CD8-positive, alpha-beta memory T cell (primary cell): ENCODE measurements around the gene KCTD12. TPM values are rescaled to one million over a fixed set of nuclear protein-coding genes. Genes with fewer than 3 reads are reported as not detected.

Source experiments
- CTCF ChIA-PET: fragments of 350-600 bp; sonication (Branson Sonifier 250); formaldehyde crosslinking; loops from one replicate; lab custom pipeline; 2021; ENCODE audit warnings: antibody characterized with exemption; lab: Charles Lee
- POLR2A ChIA-PET: fragments of 350-600 bp; sonication (Branson Sonifier 250); formaldehyde crosslinking; loops from one replicate; lab custom pipeline; 2021; ENCODE audit warnings: antibody characterized with exemption; lab: Charles Lee
- DNase-seq, 5 donors: peaks; one replicate each; pipeline versions ENCODE4 v3.0.0 to v3.0.0-alpha.2; 2020 to 2022; ENCODE audit warnings: mixed read lengths in 1 of 5
- H3K27ac ChIP-seq: one replicate; pipeline ENCODE4 v1.7.0; 2013; ENCODE audit warnings: low read depth, mild to moderate bottlenecking, low read length, moderate library complexity
- H3K27me3 ChIP-seq: 2 replicates; pipeline ENCODE4 v1.7.0; 2013; ENCODE audit warnings: low read length, mild to moderate bottlenecking; ENCODE audit not compliant: insufficient read depth, poor library complexity, severe bottlenecking
- H3K36me3 ChIP-seq: 2 replicates; pipeline ENCODE4 v1.7.0; 2013; ENCODE audit warnings: mild to moderate bottlenecking, low read length, moderate library complexity; ENCODE audit not compliant: insufficient read depth
- H3K4me1 ChIP-seq: 2 replicates; pipeline ENCODE4 v1.7.0; 2013; ENCODE audit warnings: mild to moderate bottlenecking, low read length, moderate library complexity; ENCODE audit not compliant: insufficient read depth
- H3K4me3 ChIP-seq: 2 replicates; pipeline ENCODE4 v1.7.0; 2013; ENCODE audit warnings: mild to moderate bottlenecking, low read length
- H3K9me3 ChIP-seq: 2 replicates; pipeline ENCODE4 v1.7.0; 2013; ENCODE audit warnings: mild to moderate bottlenecking, low read length
- H3K27ac Mint-ChIP-seq, 8 donors: one replicate each; pipeline ENCODE4 v1.8.0; 2020 to 2021; ENCODE audit warnings: mixed read lengths in 8 of 8, mild to moderate bottlenecking in 6 of 8, inconsistent platforms in 3 of 8, moderate library complexity in 3 of 8
- H3K27me3 Mint-ChIP-seq, 2 donors: one replicate each; pipeline ENCODE4 v1.8.0; 2020 to 2021; ENCODE audit warnings: mixed read lengths in 2 of 2, mild to moderate bottlenecking in 1 of 2, moderate library complexity in 1 of 2
- H3K36me3 Mint-ChIP-seq, 3 donors: one replicate each; pipeline ENCODE4 v1.8.0; 2020 to 2021; ENCODE audit warnings: mixed read lengths in 3 of 3, inconsistent platforms in 1 of 3, mild to moderate bottlenecking in 1 of 3
- H3K4me1 Mint-ChIP-seq, 3 donors: one replicate each; pipeline ENCODE4 v1.8.0; 2020 to 2021; ENCODE audit warnings: mixed read lengths in 3 of 3, inconsistent platforms in 1 of 3, mild to moderate bottlenecking in 1 of 3
- H3K4me3 Mint-ChIP-seq, 7 donors: one replicate each; pipeline ENCODE4 v1.8.0; 2020 to 2021; ENCODE audit warnings: mixed read lengths in 7 of 7, mild to moderate bottlenecking in 6 of 7, moderate library complexity in 4 of 7, inconsistent platforms in 2 of 7
- H3K9me3 Mint-ChIP-seq, 5 donors: one replicate each; pipeline ENCODE4 v1.8.0; 2020 to 2022; ENCODE audit warnings: mixed read lengths in 5 of 5, mild to moderate bottlenecking in 3 of 5, moderate library complexity in 2 of 5, inconsistent platforms in 1 of 5
- polyA plus RNA-seq: library from polyadenylated mRNA; unstranded; fragments of 300-500 nt; fragmentation: Illumina TruSeq; gene quantifications from one replicate; pipeline ENCODE4 v1.2.3, GENCODE V29; 2021
- total RNA-seq, 2 experiments: library from RNA; stranded (reverse); gene quantifications; one replicate each; pipeline ENCODE4 v1.2.3, GENCODE V29; 2021

KCTD12 gene
- total and polyA plus RNA-seq, 3 experiments from 2014 or later = 0.07 to 5.8 (median 5.1) TPM

GRCh38 chr13:76865109-76865508, 21.1 kb downstream of the KCTD12 start:
- H3K4me1 ChIP-seq = no peaks in the 10 kb centered on the region
- no peaks in the 10 kb centered on the region for H3K4me1 Mint-ChIP-seq
- no peak overlapping the region for H3K27ac ChIP-seq
- H3K36me3 Mint-ChIP-seq = no peaks in the 10 kb centered on the region
- no peaks in the 10 kb centered on the region for H3K9me3 ChIP-seq
- H3K27me3 ChIP-seq = no peaks in the 10 kb centered on the region
- no peaks in the 10 kb centered on the region for H3K36me3 ChIP-seq
- peaks cover 11 to 48% of the 10 kb centered on the region in 2 donors for H3K27me3 Mint-ChIP-seq
- no peak overlapping the region for H3K27ac Mint-ChIP-seq
- ChIA-PET POLR2A (no interaction called here), CTCF (no interaction called here)
- H3K4me3 Mint-ChIP-seq = no peak overlapping the region
- no peak for DNase-seq
- peaks cover 0 to under 1% (median 0%) of the 10 kb centered on the region in 5 donors for H3K9me3 Mint-ChIP-seq
- no peak overlapping the region for H3K4me3 ChIP-seq

- H3K36me3 Mint-ChIP-seq = no peaks in the 10 kb centered on the region
- H3K4me3 Mint-ChIP-seq = no peak overlapping the region
- no peak for DNase-seq
- no peak overlapping the region for H3K27ac Mint-ChIP-seq
- H3K9me3 Mint-ChIP-seq = peaks cover 0 to 4% (median 0%) of the 10 kb centered on the region in 5 donors
- H3K27ac ChIP-seq = no peak overlapping the region
- H3K27me3 Mint-ChIP-seq = peaks cover 2 to 41% of the 10 kb centered on the region in 2 donors
- no peak overlapping the region for H3K4me3 ChIP-seq
- H3K36me3 ChIP-seq = no peaks in the 10 kb centered on the region
- no peaks in the 10 kb centered on the region for H3K9me3 ChIP-seq
- ChIA-PET POLR2A (no interaction called here), CTCF (no interaction called here)
- no peaks in the 10 kb centered on the region for H3K27me3 ChIP-seq
- H3K4me1 Mint-ChIP-seq = no peaks in the 10 kb centered on the region
- H3K4me1 ChIP-seq = no peaks in the 10 kb centered on the region
Measured at GRCh38 chr13:76864259-76864658, 21.9 kb downstream of the KCTD12 start.

- Histone ChIP-seq H3K27ac (no peak overlapping the region), H3K36me3 (no peaks in the 10 kb centered on the region), H3K27me3 (no peaks in the 10 kb centered on the region), H3K4me1 (no peaks in the 10 kb centered on the region), H3K9me3 (no peaks in the 10 kb centered on the region), H3K4me3 (no peak overlapping the region)
- H3K27ac Mint-ChIP-seq = no peak overlapping the region
- peaks cover 0 to 4% (median 0%) of the 10 kb centered on the region in 5 donors for H3K9me3 Mint-ChIP-seq
- no peak for DNase-seq
- H3K4me3 Mint-ChIP-seq = no peak overlapping the region
- POLR2A ChIA-PET = no interaction called here
- CTCF ChIA-PET = no interaction called here
- peaks cover 0 to 36% of the 10 kb centered on the region in 2 donors for H3K27me3 Mint-ChIP-seq
- no peaks in the 10 kb centered on the region for H3K36me3 Mint-ChIP-seq
- H3K4me1 Mint-ChIP-seq = no peaks in the 10 kb centered on the region
Measured at GRCh38 chr13:76863022-76863421, 23.2 kb downstream of the KCTD12 start.

GRCh38 chr13:76861859-76862258, 24.3 kb downstream of the KCTD12 start:
- Histone ChIP-seq H3K4me3 (no peak overlapping the region), H3K27ac (no peak overlapping the region), H3K36me3 (no peaks in the 10 kb centered on the region), H3K9me3 (no peaks in the 10 kb centered on the region), H3K4me1 (no peaks in the 10 kb centered on the region), H3K27me3 (no peaks in the 10 kb centered on the region)
- H3K4me1 Mint-ChIP-seq = no peaks in the 10 kb centered on the region
- ChIA-PET POLR2A (no interaction called here), CTCF (no interaction called here)
- no peak overlapping the region for H3K27ac Mint-ChIP-seq
- DNase-seq = no peak
- peaks cover 0 to 24% of the 10 kb centered on the region in 2 donors for H3K27me3 Mint-ChIP-seq
- H3K36me3 Mint-ChIP-seq = no peaks in the 10 kb centered on the region
- H3K9me3 Mint-ChIP-seq = peaks cover 0 to 4% (median 0%) of the 10 kb centered on the region in 5 donors
- H3K4me3 Mint-ChIP-seq = no peak overlapping the region

- Mint-ChIP-seq H3K4me3 (no peak overlapping the region), H3K27ac (no peak overlapping the region), H3K4me1 (peaks cover 2 to 4% (median 2%) of the 10 kb centered on the region in 3 donors), H3K36me3 (no peaks in the 10 kb centered on the region), H3K9me3 (peaks cover 0 to 4% (median 0%) of the 10 kb centered on the region in 5 donors), H3K27me3 (peaks cover 0 to 19% of the 10 kb centered on the region in 2 donors)
- Histone ChIP-seq H3K9me3 (no peaks in the 10 kb centered on the region), H3K4me1 (no peaks in the 10 kb centered on the region), H3K4me3 (no peak overlapping the region), H3K27me3 (no peaks in the 10 kb centered on the region), H3K27ac (no peak overlapping the region), H3K36me3 (no peaks in the 10 kb centered on the region)
- CTCF ChIA-PET = no interaction called here
- POLR2A ChIA-PET = no interaction called here
- no peak for DNase-seq
Measured at GRCh38 chr13:76860706-76861105, 25.5 kb downstream of the KCTD12 start.

- DNase-seq = no peak
- H3K36me3 Mint-ChIP-seq = no peaks in the 10 kb centered on the region
- no peaks in the 10 kb centered on the region for H3K36me3 ChIP-seq
- H3K27ac Mint-ChIP-seq = no peak overlapping the region
- no peak overlapping the region for H3K27ac ChIP-seq
- no peaks in the 10 kb centered on the region for H3K27me3 Mint-ChIP-seq
- H3K4me1 Mint-ChIP-seq = peaks cover 2 to 4% (median 2%) of the 10 kb centered on the region in 3 donors
- no peaks in the 10 kb centered on the region for H3K9me3 ChIP-seq
- H3K4me1 ChIP-seq = no peaks in the 10 kb centered on the region
- H3K27me3 ChIP-seq = no peaks in the 10 kb centered on the region
- ChIA-PET POLR2A (no interaction called here), CTCF (no interaction called here)
- H3K9me3 Mint-ChIP-seq = peaks cover 0 to 2% (median 0%) of the 10 kb centered on the region in 5 donors
- H3K4me3 ChIP-seq = no peak overlapping the region
- H3K4me3 Mint-ChIP-seq = no peak overlapping the region
Measured at GRCh38 chr13:76854894-76855293, 31.3 kb downstream of the KCTD12 start.

GRCh38 chr13:76853921-76854608, 32.1 kb downstream of the KCTD12 start:
- DNase-seq = no peak
- peaks cover 2 to 4% (median 2%) of the 10 kb centered on the region in 3 donors for H3K4me1 Mint-ChIP-seq
- H3K27me3 Mint-ChIP-seq = no peaks in the 10 kb centered on the region
- POLR2A ChIA-PET = no interaction called here
- Histone ChIP-seq H3K4me1 (no peaks in the 10 kb centered on the region), H3K27me3 (no peaks in the 10 kb centered on the region), H3K4me3 (no peak overlapping the region), H3K9me3 (no peaks in the 10 kb centered on the region), H3K27ac (no peak overlapping the region), H3K36me3 (no peaks in the 10 kb centered on the region)
- H3K4me3 Mint-ChIP-seq = no peak overlapping the region
- CTCF ChIA-PET = no interaction called here
- no peaks in the 10 kb centered on the region for H3K36me3 Mint-ChIP-seq
- H3K9me3 Mint-ChIP-seq = no peaks in the 10 kb centered on the region
- H3K27ac Mint-ChIP-seq = no peak overlapping the region

GRCh38 chr13:76853481-76853880, 32.7 kb downstream of the KCTD12 start:
- no peaks in the 10 kb centered on the region for H3K27me3 Mint-ChIP-seq
- peaks cover 2 to 4% (median 2%) of the 10 kb centered on the region in 3 donors for H3K4me1 Mint-ChIP-seq
- Histone ChIP-seq H3K27me3 (no peaks in the 10 kb centered on the region), H3K4me3 (no peak overlapping the region), H3K4me1 (no peaks in the 10 kb centered on the region), H3K27ac (no peak overlapping the region), H3K9me3 (no peaks in the 10 kb centered on the region), H3K36me3 (no peaks in the 10 kb centered on the region)
- DNase-seq = no peak
- no peak overlapping the region for H3K4me3 Mint-ChIP-seq
- no peaks in the 10 kb centered on the region for H3K36me3 Mint-ChIP-seq
- CTCF ChIA-PET = no interaction called here
- POLR2A ChIA-PET = no interaction called here
- no peak overlapping the region for H3K27ac Mint-ChIP-seq
- no peaks in the 10 kb centered on the region for H3K9me3 Mint-ChIP-seq
